K562 (cell line): ENCODE measurements around the gene DPM1. TPM values are rescaled to one million over a fixed set of nuclear protein-coding genes. Genes with fewer than 3 reads are reported as not detected.

Source experiments
- C11orf30 ChIP-seq: fragments of 450-650 bp; IDR thresholded peaks from 2 replicates; pipeline ENCODE4 v1.6.1; 2016; ENCODE audit warnings: low read depth, mild to moderate bottlenecking
- CEBPG ChIP-seq, 3 experiments: fragments of 200-800 bp in 1 of 3; sonication (Bioruptor generic) in 1 of 3; sonication (generic) in 1 of 3; formaldehyde crosslinking in 1 of 3; IDR thresholded peaks in 2 of 3; conservative IDR thresholded peaks in 1 of 3; 2 replicates each; pipeline versions ENCODE4 v1.6.1 to v1.8.0; 2016 to 2022; ENCODE audit warnings: missing compliant biosample characterization in 2 of 3, missing genetic modification characterization in 2 of 3, mild to moderate bottlenecking in 1 of 3, missing genetic modification reagents in 1 of 3
- FOXM1 ChIP-seq, 2 experiments: fragments of 450-650 bp in 1 of 2; sonication (generic) in 1 of 2; formaldehyde crosslinking in 1 of 2; IDR thresholded peaks; 2 replicates each; pipeline versions ENCODE4 v1.6.1 to v1.9.0; 2017 to 2022; ENCODE audit warnings: low read depth in 2 of 2, mild to moderate bottlenecking in 2 of 2, missing genetic modification reagents in 1 of 2, moderate library complexity in 1 of 2
- TCFL5 ChIP-seq: fragments of 250-450 bp; sonication (Bioruptor Pico); conservative IDR thresholded peaks from 2 replicates; pipeline ENCODE4 v1.6.1; 2021; ENCODE audit warnings: mild to moderate bottlenecking, moderate library complexity, matching md5 sums
- TEAD4 ChIP-seq, 2 experiments: sonication (generic) in 1 of 2; formaldehyde crosslinking in 1 of 2; IDR thresholded peaks; 2 replicates each; pipeline versions ENCODE4 v1.6.1 to v1.8.0; 2012 to 2022; ENCODE audit warnings: borderline replicate concordance in 1 of 2, inconsistent platforms in 1 of 2, low read length in 1 of 2, mild to moderate bottlenecking in 1 of 2, missing genetic modification reagents in 1 of 2
- polyA plus RNA-seq, 8 experiments: library from polyadenylated mRNA; depleted of rRNA in 4 of 8; stranded (reverse) in 5 of 8; unstranded in 3 of 8; fragments of >200 nt; fragmentation: Nextera tagmentation in 2 of 8; fragmentation: Illumina TruSeq in 1 of 8; extraction: Ambion mirVana in 2 of 8; extraction: Trizol in 1 of 8; gene quantifications; 2 replicates each; pipeline versions ENCODE4 v1.2.1 to v1.2.3, GENCODE V29; 2011 to 2014; ENCODE audit warnings: inconsistent platforms in 1 of 8, missing spikeins in 1 of 8
- total RNA-seq, 7 experiments: library from RNA; depleted of rRNA in 6 of 7; stranded (reverse); fragments of >200 nt in 6 of 7; fragmentation: Illumina TruSeq in 2 of 7; extraction: Trizol in 2 of 7; gene quantifications; 2 replicates each; pipeline versions ENCODE4 v1.2.1 to v1.2.3, GENCODE V29; 2011 to 2021; ENCODE audit warnings: low replicate concordance in 1 of 7
- TF ChIP-seq, protein P1 (sequence below): sonication (generic); formaldehyde crosslinking; IDR thresholded peaks from 2 replicates; pipeline ENCODE4 v1.8.1; 2023; ENCODE audit warnings: missing genetic modification reagents, mild to moderate bottlenecking, borderline replicate concordance
- TF ChIP-seq, protein P2 (sequence below), 2 experiments: IDR thresholded peaks; 2 replicates each; pipeline ENCODE4 v1.6.1; 2011; ENCODE audit warnings: borderline replicate concordance in 1 of 2, control low read depth in 1 of 2, low read depth in 1 of 2, low read length in 1 of 2, mild to moderate bottlenecking in 1 of 2, mixed read lengths in 1 of 2, moderate library complexity in 1 of 2; ENCODE audit not compliant: insufficient read depth in 1 of 2, insufficient read length in 1 of 2, poor library complexity in 1 of 2, severe bottlenecking in 1 of 2; ENCODE audit errors: extremely low read depth in 1 of 2

Gene DPM1
- total and polyA plus RNA-seq, 9 of the 15 experiments (the other 6 are each of a cell fraction or from before 2014, with no cell fraction given) = 75.2 to 190 (median 153) TPM

DNA sequence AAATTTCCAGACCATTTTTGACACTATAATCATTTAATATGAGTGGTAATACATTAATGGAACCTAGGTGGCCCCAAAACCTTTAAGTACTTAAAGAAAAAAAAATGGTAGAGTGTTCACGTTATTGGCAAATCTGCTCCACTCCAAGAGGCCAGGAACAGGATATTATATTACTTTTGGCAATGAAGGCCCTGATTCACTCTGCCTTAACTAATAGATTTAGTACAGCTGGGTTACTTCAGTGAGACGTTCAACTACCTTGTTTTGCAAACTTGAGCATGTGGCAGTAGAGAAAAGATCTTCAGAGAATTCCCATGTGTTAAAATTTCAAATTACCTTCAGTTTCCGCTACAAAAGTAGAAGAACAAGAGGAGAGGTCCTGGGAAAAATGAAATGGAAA is 39.9 kb downstream of the DPM1 start (continued):
- TF ChIP-seq, protein P1, sequence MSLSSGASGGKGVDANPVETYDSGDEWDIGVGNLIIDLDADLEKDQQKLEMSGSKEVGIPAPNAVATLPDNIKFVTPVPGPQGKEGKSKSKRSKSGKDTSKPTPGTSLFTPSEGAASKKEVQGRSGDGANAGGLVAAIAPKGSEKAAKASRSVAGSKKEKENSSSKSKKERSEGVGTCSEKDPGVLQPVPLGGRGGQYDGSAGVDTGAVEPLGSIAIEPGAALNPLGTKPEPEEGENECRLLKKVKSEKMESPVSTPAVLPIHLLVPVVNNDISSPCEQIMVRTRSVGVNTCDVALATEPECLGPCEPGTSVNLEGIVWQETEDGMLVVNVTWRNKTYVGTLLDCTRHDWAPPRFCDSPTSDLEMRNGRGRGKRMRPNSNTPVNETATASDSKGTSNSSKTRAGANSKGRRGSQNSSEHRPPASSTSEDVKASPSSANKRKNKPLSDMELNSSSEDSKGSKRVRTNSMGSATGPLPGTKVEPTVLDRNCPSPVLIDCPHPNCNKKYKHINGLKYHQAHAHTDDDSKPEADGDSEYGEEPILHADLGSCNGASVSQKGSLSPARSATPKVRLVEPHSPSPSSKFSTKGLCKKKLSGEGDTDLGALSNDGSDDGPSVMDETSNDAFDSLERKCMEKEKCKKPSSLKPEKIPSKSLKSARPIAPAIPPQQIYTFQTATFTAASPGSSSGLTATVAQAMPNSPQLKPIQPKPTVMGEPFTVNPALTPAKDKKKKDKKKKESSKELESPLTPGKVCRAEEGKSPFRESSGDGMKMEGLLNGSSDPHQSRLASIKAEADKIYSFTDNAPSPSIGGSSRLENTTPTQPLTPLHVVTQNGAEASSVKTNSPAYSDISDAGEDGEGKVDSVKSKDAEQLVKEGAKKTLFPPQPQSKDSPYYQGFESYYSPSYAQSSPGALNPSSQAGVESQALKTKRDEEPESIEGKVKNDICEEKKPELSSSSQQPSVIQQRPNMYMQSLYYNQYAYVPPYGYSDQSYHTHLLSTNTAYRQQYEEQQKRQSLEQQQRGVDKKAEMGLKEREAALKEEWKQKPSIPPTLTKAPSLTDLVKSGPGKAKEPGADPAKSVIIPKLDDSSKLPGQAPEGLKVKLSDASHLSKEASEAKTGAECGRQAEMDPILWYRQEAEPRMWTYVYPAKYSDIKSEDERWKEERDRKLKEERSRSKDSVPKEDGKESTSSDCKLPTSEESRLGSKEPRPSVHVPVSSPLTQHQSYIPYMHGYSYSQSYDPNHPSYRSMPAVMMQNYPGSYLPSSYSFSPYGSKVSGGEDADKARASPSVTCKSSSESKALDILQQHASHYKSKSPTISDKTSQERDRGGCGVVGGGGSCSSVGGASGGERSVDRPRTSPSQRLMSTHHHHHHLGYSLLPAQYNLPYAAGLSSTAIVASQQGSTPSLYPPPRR = no peak
- TF ChIP-seq TCFL5 (CRISPR knock-in tag) = no peak
- no peak for TF ChIP-seq C11orf30
- TF ChIP-seq TEAD4 (IDR thresholded peaks at IDR 0.05; ENCODE audit: low read length) = no peak
- TF ChIP-seq TEAD4 (CRISPR knock-in tag; IDR thresholded peaks at IDR 0.05; ENCODE audit: borderline replicate concordance) = no peak
- no peak for TF ChIP-seq CEBPG (CRISPR knock-in tag; IDR thresholded peaks at IDR 0.05)
- no peak for TF ChIP-seq CEBPG (tag; conservative IDR thresholded peaks at IDR 0.05 in 1 of 2, IDR thresholded peaks at IDR 0.05 in 1 of 2)
- TF ChIP-seq, protein P2, sequence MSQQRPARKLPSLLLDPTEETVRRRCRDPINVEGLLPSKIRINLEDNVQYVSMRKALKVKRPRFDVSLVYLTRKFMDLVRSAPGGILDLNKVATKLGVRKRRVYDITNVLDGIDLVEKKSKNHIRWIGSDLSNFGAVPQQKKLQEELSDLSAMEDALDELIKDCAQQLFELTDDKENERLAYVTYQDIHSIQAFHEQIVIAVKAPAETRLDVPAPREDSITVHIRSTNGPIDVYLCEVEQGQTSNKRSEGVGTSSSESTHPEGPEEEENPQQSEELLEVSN (IDR thresholded peaks at IDR 0.05; ENCODE audit: borderline replicate concordance in 1 of 2, extremely low read depth in 1 of 2, insufficient read depth in 1 of 2, insufficient read length in 1 of 2, low read depth in 1 of 2, low read length in 1 of 2, poor library complexity in 1 of 2, severe bottlenecking in 1 of 2) = no peak
- TF ChIP-seq FOXM1 (IDR thresholded peaks at IDR 0.05; ENCODE audit: low read depth) = no peak
- no peak for TF ChIP-seq FOXM1 (CRISPR knock-in tag; IDR thresholded peaks at IDR 0.05; ENCODE audit: low read depth)
